ENCODE results near the gene FHIT.

Gene FHIT

DNA sequence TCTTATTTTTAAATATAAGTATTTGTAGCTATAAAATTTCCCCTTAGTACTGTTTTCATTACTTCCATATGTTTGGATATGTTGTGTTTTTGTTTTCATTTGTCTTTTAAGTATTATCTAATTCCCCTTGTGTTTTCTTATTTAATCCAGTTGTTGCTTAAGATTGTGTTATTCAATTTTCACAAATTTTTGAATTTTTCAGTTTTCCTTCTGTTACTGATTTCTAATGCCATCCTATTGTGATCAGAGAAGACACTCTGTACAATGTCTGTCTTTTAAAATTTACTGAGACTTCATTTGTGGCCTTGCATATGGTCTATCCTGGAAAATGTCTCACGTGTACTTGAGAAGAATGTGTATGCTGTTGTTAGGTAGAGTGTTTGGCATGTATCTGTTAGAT is 1405.9 kb downstream of the FHIT start:
- no peak for DNase-seq

DNA sequence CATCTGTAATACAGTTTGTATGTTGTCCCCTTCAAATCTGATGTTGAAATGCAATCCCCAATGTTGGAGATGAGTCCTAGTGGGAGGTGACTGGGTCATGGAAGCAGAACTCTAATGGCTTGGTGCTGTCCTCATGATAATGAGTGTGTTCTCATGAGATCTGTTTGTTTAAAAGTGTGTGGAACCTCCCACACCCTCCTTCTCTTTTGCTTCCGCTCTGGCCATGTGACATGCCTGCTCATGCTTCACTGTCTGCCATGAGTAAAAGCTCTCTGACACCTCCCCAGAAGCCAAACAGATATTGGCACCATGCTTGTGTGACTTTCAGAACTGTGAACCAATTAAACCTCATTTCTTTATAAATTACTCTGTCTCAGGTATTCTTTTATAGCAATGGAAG is 1407.4 kb downstream of the FHIT start:
- DNase-seq: no peak

DNA sequence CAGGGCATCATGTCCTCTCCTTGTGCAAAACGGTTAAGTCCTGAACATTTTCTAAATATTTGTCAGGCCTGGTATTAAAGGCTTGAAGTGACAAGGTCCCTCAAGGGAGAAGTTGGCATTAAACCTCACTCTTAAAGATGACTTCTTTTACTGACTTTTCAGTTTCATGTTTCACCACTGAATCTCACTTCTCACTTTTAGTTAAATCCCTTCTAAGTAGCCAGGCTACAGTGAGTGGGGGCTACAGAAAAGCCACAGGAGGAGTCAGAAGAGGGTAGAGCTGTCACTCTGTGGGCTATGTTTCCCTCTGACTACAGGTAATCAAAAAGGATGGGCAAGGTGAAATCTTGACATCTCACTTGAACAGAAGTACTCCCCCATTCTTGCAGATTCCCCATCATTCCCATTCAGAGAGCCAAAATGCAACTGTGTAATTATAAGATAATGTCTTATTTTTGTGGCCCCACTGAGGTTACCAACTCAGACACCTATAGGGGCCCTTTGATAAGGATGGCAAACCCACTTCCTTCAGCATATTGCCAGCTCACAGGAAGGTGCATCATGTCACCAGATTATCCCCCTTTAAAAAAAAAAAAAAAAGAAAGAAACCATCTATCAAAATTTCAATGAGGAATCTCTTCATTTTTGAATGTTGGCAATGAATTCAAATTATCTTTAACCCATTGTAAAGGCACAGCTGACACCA is 1411.3 kb downstream of the FHIT start:
- no peak for DNase-seq

DNA sequence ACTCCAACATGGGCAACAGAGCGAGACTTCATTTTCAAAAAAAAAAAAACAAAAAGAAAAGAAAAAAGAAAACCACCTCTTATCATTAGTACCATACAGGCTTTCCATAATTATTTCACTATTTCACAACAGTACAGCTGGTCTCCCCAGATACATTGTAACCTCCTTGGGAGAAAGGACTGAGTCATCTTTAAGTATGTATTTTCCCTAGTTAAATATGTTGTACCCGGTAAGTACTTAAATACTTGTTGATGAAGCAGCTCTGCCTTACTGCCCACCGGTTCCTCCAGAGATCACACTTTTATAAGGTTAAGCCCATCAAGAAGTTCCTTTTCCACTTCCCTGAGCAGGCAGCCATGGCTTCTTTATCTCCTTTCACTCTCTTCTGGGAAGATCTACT is 1412.0 kb downstream of the FHIT start:
- DNase-seq: no peak

DNA sequence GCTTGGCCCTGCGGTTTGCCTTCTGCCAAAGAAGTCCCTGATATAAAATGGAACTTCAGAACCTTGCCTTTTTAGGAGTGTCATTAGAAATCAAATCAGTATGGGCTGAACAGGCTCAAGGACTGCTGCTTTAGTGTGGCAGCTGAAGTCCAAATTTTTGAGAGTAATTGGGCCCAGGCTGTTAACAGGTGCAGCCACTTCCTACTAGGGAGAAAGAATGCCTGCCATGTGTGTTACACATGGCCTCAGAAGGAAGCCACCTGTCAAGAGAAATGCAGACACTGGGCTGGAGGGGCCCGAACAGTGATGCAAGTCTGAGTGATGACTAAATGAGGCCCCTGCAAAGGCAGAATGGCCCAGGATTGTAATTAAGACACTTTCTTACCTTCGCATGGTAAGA is 1414.7 kb downstream of the FHIT start:
- DNase-seq: no peak

DNA sequence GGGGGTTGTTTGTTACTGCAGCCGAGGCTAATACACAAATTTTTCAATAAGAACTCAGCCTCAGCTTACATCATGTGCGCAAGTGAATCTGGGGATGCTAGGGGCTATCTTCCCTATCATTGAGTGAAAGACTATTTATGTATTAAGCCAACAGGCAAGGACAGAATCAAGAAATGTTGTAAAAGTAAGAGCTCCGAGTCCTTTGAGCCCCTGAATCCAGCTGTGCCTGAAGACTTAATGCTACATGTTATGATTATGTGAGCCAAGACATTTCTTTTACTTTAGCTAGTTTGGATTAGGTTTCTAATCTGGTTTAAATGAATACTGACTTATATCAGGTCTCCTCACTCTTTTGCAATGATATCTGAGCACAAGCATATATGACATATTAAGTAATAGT is 1418.5 kb downstream of the FHIT start:
- DNase-seq: no peak

DNA sequence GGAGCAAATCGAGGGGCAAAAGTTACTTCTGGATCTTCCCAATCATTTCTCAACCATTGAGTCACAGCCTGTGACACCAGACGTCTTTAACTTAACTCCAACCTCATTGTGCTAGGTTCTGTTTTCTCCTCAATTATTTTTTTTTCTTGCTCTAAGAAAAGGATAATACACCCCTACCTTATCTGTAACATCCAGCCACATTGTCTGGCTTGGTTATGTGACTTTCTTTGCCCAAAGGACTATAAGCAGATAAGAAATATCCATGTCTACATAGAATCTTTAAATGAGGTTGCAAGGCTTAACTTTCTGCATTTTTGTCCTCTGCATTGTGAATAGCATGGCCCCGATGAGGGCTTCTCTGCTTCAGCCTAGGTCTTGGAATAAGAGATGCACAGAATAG is 1419.0 kb downstream of the FHIT start:
- DNase-seq: no peak

DNA sequence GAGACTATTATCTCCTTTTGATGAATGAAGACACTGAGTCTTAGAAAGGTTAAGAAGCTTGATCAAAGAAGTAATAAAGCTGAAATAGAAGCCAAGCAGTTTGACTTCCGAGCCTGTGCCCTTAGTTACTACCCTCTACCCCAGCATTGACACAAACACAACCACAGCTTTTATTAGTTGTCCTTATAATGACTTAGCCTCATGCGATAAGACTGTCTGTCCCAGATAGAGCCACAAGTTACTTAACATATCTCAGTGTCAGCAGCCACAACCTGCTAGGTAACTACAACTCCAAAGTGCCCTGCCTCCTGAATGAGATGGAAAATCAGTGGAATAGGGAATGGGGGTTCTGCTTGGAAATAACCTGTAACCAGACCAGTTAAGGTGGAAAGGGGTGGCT is 1419.9 kb downstream of the FHIT start:
- DNase-seq: no peak

DNA sequence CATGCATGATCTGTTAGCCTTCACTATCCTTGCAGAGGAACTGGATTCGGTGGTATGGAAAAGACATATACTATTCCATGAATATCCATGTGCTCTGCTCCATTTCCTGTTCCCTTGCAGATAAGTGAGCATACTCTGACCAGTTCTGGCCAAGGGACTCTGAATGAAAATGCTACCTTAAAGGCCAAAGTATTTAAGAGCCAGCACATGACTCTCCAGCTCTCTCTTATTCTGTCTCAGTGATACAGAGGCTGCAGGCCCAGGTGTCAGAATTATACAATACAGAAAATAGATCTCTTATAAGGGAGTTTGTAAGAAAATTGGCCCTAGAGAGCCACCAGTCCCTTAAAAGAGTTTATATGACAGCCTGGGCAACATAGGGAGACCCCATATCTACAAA is 1421.7 kb downstream of the FHIT start:
- DNase-seq: no peak

DNA sequence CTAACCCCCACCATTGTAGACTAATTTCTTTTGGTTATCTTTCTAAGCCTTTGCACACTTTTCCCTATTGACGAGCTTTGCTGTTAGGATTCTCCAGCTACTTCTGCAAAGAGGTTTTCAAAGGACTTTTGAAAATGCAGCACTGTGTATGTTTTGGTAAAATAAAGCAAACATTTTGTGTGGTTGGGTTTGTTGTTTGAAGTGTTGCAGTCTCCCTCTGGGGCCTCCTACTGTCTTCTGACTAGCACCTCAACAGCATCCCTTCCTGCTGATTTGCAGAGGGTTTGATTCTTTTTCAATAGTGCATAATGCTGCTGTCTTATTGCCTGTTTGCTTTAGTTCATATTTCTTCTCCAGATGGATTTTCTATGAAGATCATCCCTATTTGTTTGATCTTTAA is 1426.4 kb downstream of the FHIT start:
- DNase-seq: no peak

DNA sequence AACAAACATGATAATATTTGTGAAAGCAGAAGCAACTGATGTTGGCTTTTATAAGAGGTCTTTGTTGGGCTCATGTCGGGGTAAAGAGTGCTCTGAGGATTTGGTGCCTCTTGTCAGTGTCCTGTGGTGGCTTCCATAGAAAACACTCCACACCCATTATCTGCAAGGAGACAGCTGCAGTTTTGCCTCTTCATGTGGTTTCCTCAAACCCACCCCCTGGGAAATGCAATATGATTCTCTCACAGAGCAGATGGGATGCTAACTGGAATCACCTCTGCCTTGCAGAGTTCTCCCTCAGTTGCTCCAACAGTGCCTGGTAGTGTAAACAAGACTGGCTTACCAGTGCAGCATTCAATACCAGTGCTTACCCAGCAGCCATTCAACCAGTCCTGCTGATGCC is 1430.0 kb downstream of the FHIT start:
- DNase-seq: no peak

DNA sequence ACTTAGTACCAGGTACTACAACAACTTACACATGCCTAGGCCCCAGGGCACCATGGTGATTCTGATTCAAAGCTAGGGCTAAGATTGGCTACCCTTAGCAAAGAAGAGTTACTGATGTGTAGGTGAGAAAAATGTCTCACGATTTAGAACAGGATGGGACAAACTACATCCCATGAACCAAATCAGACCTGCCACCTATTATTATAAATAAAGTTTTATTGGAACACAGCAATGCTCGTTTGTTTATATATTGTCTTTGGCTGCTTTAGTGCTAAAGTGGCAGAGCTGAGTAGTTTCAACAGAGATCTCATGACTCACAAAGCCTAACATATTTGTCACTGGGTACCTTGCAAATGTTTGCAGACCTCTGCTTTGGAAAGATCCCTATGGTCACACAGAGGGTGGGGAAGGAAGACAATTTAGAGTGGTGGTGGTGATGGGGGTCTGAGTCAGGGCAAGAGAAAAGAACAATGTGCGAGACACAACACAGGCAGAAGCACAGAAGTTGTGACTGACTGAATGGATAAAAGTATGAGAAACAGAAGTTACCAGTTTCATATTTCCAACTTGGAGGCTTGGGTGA is 1430.8 kb downstream of the FHIT start:
- DNase-seq: no peak

DNA sequence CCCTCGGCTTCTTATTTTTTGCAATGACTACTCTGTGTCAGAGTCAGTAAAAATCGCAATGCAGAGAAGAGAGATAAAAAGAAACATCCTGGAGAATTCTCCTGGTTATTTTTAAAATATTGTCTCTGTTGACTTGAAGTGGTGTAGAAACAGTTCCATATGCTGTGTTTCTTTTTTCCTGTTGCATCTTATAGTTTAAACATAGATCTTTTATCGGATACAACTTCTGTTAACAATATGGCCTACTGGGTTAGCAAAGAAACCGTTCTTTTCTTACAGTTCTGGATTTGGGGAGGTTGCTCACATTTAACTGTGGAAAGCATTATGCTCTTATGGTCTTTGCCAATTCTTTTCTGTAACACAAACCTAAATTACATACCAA is 1432.3 kb downstream of the FHIT start:
- DNase-seq: no peak

DNA sequence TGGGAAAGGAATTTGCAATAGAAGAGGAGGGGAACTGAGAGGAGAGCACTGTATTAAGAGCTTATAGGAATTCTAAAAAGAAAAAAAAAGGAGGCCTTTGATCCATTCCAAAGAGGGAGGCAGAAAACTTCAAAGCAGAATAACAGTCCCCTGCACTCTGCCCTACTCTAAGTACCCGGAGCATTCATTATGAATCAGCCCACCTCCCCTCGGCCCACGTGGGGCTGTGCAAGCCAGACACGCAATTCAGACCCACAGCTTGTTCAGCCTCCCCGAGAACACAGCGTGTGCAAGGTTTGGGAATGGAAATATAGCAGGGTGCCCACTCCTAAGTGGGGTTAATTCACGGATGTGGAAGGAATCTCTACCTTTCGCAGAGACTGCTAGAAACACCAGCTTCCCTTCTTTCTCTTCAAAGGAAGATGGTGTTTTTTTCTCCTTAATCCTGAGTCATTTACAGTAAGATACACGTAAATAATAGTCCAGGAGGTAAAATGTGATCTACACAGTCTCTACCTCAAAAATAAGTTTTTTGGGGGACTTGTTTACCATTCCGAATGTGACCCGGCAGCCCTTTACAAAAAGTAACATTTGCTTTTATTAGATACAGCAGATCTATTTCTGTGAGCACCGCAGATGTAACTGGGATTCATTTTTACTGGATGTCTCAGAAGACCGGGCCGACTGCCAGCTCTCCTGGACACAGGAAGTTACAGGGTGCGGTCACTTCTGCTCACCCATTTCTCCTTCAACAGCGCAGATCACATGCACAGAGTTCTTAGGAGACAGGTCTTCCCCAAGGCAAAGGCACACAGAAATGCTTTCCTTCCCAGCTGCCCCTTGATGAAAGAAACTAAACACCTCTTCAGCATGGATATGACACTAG is 1433.0 kb downstream of the FHIT start:
- no peak for DNase-seq

DNA sequence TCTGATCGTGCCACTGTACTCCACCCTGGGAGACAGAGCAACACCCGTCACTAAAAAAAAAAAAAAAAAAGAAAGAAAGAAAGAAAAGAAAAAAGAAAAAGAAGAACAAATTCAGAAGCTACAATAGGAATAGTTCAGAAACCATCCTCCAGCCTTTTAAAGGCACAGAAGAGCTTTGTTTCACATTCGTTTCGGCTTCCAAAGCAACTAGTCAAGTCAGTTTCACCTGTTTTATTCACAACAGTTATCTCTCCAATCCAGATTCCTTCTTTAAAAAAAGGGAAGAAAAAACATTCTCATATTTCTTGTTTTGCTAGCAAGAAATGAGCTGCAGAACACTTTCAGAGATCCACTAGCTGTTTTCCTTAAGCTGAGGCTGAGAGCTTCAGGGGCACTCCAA is 1433.7 kb downstream of the FHIT start:
- no peak for DNase-seq

DNA sequence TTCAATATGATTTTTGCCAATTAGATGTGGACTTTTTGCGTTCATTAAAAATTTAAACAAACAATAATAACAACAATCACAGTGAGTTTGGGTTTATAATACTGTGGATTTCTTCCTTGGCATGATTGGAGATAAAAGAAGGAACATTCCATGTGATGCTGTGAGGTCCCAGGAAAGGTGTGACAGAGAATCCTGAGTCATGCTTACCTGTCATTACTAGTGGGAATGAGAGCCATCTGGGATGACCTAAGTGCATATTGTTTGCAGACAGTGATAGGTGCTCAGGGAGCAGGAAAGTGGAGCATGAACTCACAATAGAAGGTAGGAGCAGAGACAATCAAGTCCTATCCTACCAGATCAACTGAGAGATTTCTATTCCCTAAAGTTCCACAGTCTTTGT is 1434.9 kb downstream of the FHIT start:
- no peak for DNase-seq

DNA sequence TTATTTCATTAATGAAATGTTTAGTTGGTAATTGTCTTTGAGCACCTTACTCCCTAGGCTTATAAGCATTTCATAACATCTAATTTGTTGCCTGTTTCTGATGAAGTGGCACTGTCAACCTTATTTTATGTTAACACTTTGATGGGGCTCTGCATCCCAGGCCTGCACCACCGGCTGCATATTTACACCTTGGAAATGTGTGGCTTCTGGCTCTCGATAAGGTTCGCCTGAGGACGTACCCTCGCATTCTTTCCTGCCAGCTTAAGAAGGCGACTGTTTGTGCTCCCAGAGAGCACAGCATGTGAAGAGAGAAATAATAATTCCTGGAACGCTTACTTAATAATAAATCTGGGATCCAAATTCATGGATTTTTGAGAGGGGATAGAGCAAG is 1438.1 kb downstream of the FHIT start:
- no peak for DNase-seq

DNA sequence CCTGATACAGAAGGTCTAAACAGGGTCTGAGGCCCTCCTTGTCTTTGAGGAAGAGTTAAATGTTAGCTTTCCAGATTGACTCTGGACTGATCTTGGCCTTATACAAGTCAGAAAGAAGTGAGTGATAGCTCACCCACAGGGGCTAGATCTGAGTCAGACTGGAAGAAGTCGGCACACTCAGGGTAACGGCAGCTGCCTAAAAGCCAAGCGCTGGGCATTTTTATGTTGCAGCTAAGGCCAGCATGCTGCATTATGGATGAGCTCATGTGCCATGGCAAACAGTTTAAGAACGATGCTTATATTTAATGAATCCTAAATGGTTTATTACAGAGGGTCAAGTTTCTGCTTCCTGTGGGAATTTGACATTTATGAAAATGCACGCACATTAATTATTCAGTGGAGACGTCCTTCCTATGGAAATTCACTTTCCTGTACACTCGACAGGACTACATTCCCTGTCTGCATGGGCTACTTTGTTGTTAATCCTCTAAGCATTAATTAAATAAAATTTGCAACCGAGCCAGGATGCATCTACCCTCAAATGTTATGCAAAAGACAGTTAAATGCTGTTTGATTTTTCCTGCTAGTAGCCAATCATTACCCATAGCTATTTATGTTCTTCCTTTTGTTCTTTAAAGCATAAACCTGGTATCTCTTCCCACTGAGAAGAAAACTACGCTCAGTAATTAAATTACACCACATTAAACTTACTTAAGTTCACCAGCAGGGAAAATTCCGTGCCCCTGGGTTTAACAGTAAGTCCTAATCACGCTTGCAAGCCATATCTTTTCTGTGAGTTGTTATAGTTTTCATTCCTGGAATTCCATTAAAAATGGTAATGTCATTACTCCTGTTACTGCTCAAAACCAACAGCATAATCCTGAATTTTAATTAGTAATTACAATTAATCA is 1438.8 kb downstream of the FHIT start:
- DNase-seq: no peak

DNA sequence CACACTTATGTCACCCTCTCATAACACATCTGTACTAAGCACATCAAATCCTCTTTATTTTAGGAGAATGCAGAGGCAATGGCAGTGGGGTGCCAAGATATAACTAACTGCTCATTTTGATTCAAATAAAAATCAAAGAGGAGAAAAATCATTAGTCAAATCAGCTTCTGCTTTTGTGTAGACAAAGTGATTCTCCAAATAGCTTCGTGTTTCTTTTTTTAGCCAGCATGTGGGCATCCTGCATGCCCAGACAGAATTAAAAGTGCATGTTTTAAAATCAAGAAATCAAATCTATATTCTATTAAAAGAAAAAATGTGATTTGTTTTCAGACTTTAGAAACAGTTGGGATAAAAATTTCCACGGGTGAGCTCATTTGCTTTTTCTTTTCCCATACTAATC is 1440.1 kb downstream of the FHIT start:
- no peak for DNase-seq

DNA sequence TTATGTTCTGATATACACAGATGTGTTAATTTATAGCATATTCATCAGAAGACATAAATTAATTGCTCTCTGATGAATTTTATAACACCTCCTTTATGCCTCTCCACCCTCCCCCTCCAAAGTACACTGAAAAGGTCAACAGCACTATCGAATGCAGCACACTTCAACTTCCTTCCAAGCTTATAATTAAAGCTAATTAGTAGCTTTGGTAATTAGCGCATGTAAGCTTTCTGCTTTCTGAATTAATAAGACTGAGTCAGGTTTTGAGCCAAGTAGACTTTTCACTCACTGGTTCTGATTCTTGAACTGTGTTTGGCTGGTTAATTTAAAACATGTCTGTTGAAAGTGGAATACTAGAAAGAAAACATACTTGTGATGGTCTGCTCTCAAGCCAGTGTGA is 1440.6 kb downstream of the FHIT start:
- DNase-seq: no peak

DNA sequence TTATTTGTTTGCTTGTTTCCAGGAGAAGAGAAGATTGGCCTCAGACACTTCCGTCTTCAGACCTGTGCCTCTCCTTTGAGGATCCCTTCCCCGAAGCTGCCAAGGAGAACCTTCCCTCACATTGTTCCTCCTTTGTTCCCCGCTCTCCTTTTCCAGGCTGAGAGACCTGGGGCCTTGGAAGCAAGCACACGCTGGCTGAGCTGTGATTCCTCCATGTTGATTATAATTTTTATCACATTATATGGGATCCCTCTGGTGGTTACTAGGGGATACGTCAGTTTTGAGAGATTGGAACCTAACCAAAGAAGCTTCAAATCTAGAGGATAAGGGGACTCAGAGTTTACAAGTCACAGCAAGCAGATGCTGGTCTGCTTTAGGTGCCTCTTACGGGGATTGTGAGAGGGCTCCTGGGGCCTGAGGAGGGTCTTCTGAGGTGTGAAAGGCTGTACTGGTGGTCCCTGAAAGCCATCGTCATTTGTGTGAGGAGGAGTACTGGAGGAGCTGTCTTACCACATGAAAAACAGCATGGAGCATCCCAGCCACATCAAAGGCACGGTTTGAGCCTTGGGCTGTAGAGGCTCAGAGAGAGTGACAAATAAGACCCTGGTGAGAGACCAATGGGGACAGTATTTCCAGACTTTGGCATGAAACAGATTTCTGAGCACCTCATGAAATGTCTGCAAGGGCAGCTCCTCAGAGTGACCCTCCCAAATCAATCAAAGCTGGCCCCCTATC is 1441.4 kb downstream of the FHIT start:
- DNase-seq: no peak

DNA sequence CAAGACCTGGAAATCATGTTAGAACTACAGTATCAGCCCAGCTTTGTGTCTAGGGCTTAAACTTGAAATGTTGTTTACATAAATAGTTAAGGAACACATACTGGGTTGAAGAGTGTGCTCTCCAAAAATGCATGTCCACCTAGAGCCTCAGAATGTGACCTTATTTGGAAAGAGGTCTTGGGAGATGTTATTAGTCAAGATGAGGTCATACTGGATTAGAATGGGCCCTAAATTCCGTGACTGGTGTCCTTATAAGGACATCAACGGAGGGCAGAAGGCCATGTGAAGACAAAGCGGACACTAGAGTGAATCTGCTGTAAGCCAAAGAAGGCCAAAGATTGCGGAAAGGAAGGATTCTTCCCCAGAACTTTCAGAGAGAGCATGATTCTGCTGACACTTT is 1442.2 kb downstream of the FHIT start:
- no peak for DNase-seq

Measured in effector CD8-positive, alpha-beta T cell (primary cell).